22Rv1 (cell line): ENCODE measurements around the gene SSMEM1.
A peak's percentile ranks its signal among the peaks of the same experiment; 100 is the strongest.
"Not testable (repeated sequence)": the region's sequence is repeated elsewhere in the genome, so short reads cannot be mapped to it uniquely, and the experiment has no call there.

Experiments
- H3K27ac ChIP-seq: fragments of 450-650 bp; 2 replicates; pipeline ENCODE4 v1.5.1; 2017
- CTCF ChIP-seq: fragments of 450-650 bp; IDR thresholded peaks from 2 replicates; pipeline ENCODE4 v1.5.1; 2017; ENCODE audit warnings: mild to moderate bottlenecking
- ZFX ChIP-seq: fragments of 450-650 bp; IDR thresholded peaks from 2 replicates; pipeline ENCODE4 v1.6.1; 2017; ENCODE audit warnings: antibody characterized with exemption, borderline replicate concordance

The SSMEM1 gene

GRCh38 chr7:130240240-130240639, 32.6 kb downstream of the SSMEM1 start:
- H3K27ac ChIP-seq, result no peak overlapping the region
- TF ChIP-seq ZFX (no peak), CTCF (no peak)

DNA sequence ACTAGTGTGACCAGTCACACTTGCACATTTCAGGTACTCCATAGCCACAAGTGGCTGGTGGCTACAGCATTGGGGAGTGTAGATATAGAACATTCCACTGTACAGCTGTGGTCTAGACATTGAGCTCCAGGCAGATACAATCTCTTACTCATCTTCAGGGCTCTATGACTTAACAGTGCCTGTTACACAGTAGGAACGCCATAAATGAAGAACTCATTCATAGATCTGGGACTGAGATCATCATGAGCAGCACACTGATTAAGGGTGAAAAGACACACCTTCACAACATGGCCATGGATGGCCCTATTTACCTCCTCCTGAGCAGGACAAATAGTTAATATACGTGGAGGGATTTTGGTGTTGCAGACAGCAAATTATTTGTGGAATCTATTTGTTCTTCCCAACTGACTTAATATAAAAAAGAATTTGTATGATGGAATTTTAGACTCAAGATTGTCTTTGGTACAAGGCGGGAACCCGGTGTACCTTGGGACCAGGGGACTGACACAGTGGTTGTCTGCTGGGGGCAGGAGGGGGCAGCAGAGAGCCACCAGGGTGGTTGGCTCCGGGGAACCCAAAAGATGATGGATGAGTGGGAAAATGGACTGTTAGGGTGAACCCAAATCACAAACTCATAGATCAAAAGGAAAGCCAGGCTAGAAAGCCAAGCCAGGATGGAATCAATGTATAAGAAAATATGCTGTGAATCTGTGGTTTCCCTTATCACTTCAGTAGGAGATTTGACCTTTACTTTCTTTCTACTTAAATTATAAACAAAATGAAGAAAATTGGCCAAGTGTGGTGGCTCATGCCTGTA, 34.7 kb downstream of the SSMEM1 start:
- no peak overlapping the region for H3K27ac ChIP-seq
- TF ChIP-seq CTCF (peak; percentile 99), ZFX (no peak)

- H3K27ac ChIP-seq, result not testable (repeated sequence)
Observed at GRCh38 chr7:130243486-130243885, 35.8 kb downstream of the SSMEM1 start.

DNA sequence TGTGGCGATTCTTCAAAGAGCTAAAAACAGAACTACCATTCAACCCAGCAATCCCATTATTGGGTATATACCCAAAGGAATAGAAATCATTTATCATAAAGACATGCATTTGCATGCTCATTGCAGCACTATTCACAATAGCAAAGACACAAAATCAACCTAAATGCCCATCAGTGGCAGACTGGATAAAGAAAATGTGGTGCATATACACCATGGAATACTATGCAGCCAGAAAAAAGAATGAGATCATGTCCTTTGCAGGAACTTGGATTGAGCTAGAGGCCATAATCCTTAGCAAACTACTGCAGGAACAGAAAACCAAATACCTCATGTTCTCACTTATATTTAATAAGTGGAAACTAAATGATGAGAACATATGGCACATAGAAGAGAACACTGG, 38.8 kb downstream of the SSMEM1 start:
- not testable (repeated sequence) for H3K27ac ChIP-seq

- not testable (repeated sequence) for H3K27ac ChIP-seq
Observed at GRCh38 chr7:130248842-130249241, 41.2 kb downstream of the SSMEM1 start.

GRCh38 chr7:130249626-130250025, 42.0 kb downstream of the SSMEM1 start:
- not testable (repeated sequence) for H3K27ac ChIP-seq

DNA sequence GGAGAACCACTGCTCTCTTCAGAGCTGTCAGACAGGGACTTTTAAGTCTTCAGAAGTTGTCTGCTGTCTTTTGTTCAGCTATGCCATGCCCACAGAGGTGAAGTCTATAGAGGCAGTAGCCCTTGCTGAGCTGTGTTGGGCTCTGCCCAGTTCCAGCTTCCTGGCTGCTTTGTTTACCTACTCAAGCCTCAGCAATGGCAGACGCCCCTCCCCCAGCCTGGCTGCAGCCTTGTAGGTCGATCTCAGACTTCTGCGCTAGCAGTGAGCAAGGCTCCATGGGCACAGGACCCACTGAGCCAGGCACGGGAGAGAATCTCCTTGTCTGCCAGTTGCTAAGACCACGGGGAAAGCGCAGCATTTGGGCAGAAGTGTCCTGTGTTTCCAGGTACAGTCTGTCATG, 46.9 kb downstream of the SSMEM1 start:
- no peak overlapping the region for H3K27ac ChIP-seq

GRCh38 chr7:130256704-130257103, 49.0 kb downstream of the SSMEM1 start:
- no peak for TF ChIP-seq ZFX
- TF ChIP-seq CTCF, result no peak
- no peak overlapping the region for H3K27ac ChIP-seq

More for the DNA sequence above, 46.9 kb downstream of the SSMEM1 start:
- TF ChIP-seq CTCF (no peak), ZFX (no peak)

- no peak overlapping the region for H3K27ac ChIP-seq
- no peak for TF ChIP-seq CTCF
- TF ChIP-seq ZFX, result no peak
Observed at GRCh38 chr7:130258494-130259078, 50.9 kb downstream of the SSMEM1 start.
